Endothelial cell of umbilical vein (primary cell): ENCODE data around the gene RPS28. TPM values are rescaled to one million over a fixed set of nuclear protein-coding genes. Genes with fewer than 3 reads are reported as not detected.

Experiments used
- BruUV-seq: library from RNA; stranded (reverse); fragments of 400-500 nt; replicated peaks from 2 replicates; lab custom pipeline; 2021; lab: Mats Ljungman, UMichigan
- CTCF ChIA-PET: fragments of 300-600, 350-600 bp; sonication (Branson Sonifier 250); formaldehyde crosslinking; loops from one replicate; lab custom pipeline; 2021; ENCODE audit warnings: antibody characterized with exemption, inconsistent platforms; lab: Charles Lee
- POLR2A ChIA-PET: fragments of 300-600, 350-600 bp; sonication (Branson Sonifier 250); formaldehyde crosslinking; loops from one replicate; lab custom pipeline; 2021; ENCODE audit warnings: antibody characterized with exemption, inconsistent platforms; lab: Charles Lee
- DNase-seq: peaks from one replicate; pipeline ENCODE4 v3.0.0-alpha.2; 2011; ENCODE audit warnings: low read depth, low spot score
- FAIRE-seq: peaks from 2 replicates; lab custom pipeline; 2011; peaks lifted over from hg19 to GRCh38; lab: Jason Lieb, UNC
- H2AFZ ChIP-seq: 2 replicates; pipeline ENCODE4 v1.6.0; 2012; ENCODE audit warnings: low read depth, low read length, control low read depth, inconsistent platforms
- H3K27ac ChIP-seq: 2 replicates; pipeline ENCODE4 v1.5.1; 2011; ENCODE audit warnings: low read depth, mild to moderate bottlenecking, control low read depth, low read length, moderate library complexity; ENCODE audit not compliant: insufficient read depth
- H3K27me3 ChIP-seq, 2 experiments: 2 replicates each; pipeline versions ENCODE4 v1.6.0 to v1.6.1; 2011; ENCODE audit warnings: low read length in 2 of 2, mixed read lengths in 1 of 2; ENCODE audit not compliant: control insufficient read depth in 2 of 2, insufficient read depth in 2 of 2
- H3K36me3 ChIP-seq, 2 experiments: 2 replicates in 1 of 2; 3 replicates in 1 of 2; pipeline ENCODE4 v1.5.1; 2011; ENCODE audit warnings: low read length in 2 of 2, mild to moderate bottlenecking in 1 of 2, moderate library complexity in 1 of 2; ENCODE audit not compliant: control insufficient read depth in 2 of 2, insufficient read depth in 2 of 2; ENCODE audit errors: extremely low read depth in 1 of 2
- H3K4me1 ChIP-seq: 3 replicates; pipeline ENCODE4 v1.5.1; 2011; ENCODE audit warnings: mild to moderate bottlenecking, low read length; ENCODE audit not compliant: control insufficient read depth, insufficient read depth; ENCODE audit errors: extremely low read depth
- H3K4me2 ChIP-seq: 2 replicates; pipeline ENCODE4 v1.6.1; 2011; ENCODE audit warnings: low read length, control low read depth, mixed read lengths; ENCODE audit not compliant: insufficient read depth
- H3K4me3 ChIP-seq, 3 experiments: fragments of 200-600 bp in 1 of 3; sonication (generic), shearing (Covaris generic) in 1 of 3; replicated peaks in 1 of 3; 2 replicates each; pipeline ENCODE4 v1.5.1; 2011 to 2016; ENCODE audit warnings: control low read depth in 3 of 3, low read length in 3 of 3, mild to moderate bottlenecking in 2 of 3, inconsistent platforms in 1 of 3, low read depth in 1 of 3, moderate library complexity in 1 of 3; ENCODE audit not compliant: insufficient read depth in 1 of 3
- H3K79me2 ChIP-seq: 2 replicates; pipeline ENCODE4 v1.6.0; 2012; ENCODE audit warnings: low read length, inconsistent platforms; ENCODE audit not compliant: control insufficient read depth, insufficient read depth
- H3K9ac ChIP-seq: replicated peaks from 2 replicates; pipeline ENCODE3; 2011; ENCODE audit warnings: low read length, control low read depth; ENCODE audit not compliant: insufficient read depth; ENCODE audit errors: extremely low read depth
- H3K9me1 ChIP-seq: replicated peaks from 3 replicates; pipeline ENCODE4 v1.6.0; 2011; ENCODE audit warnings: mild to moderate bottlenecking, low read length; ENCODE audit not compliant: control insufficient read depth, insufficient read depth; ENCODE audit errors: extremely low read depth
- H3K9me3 ChIP-seq: replicated peaks from 2 replicates; pipeline ENCODE4 v1.5.1; 2012; ENCODE audit warnings: low read length, inconsistent platforms; ENCODE audit not compliant: control insufficient read depth, insufficient read depth
- H4K20me1 ChIP-seq: replicated peaks from 2 replicates; pipeline ENCODE3; 2011; ENCODE audit warnings: mild to moderate bottlenecking, low read length; ENCODE audit not compliant: control insufficient read depth, insufficient read depth; ENCODE audit errors: extremely low read depth
- EZH2 ChIP-seq: IDR thresholded peaks from 2 replicates; pipeline ENCODE4 v1.6.1; 2012; ENCODE audit warnings: borderline replicate concordance, low read depth, mild to moderate bottlenecking, moderate library complexity, low read length, inconsistent platforms; ENCODE audit not compliant: severe bottlenecking
- FOS ChIP-seq: IDR thresholded peaks from 2 replicates; pipeline ENCODE4 v1.6.1; 2011; ENCODE audit warnings: mild to moderate bottlenecking, low read length, moderate library complexity, borderline replicate concordance; ENCODE audit not compliant: insufficient read depth
- GATA2 ChIP-seq: IDR thresholded peaks from 2 replicates; pipeline ENCODE4 v1.7.0; 2011; ENCODE audit warnings: low read depth, mild to moderate bottlenecking, moderate library complexity, mixed read lengths, low read length; ENCODE audit not compliant: insufficient read length, insufficient read depth
- JUN ChIP-seq: IDR thresholded peaks from 2 replicates; pipeline ENCODE4 v1.6.1; 2011; ENCODE audit warnings: borderline replicate concordance, low read depth; ENCODE audit not compliant: insufficient read length, insufficient read depth
- MAX ChIP-seq: IDR thresholded peaks from 2 replicates; pipeline ENCODE4 v1.6.1; 2011; ENCODE audit not compliant: insufficient read depth, insufficient read length
- MYC ChIP-seq: IDR thresholded peaks from one replicate; pipeline ENCODE4 v1.6.1; 2011; ENCODE audit warnings: mild to moderate bottlenecking, low read depth, low read length
- POLR2A ChIP-seq: IDR thresholded peaks from 2 replicates; pipeline ENCODE4 v1.6.1; 2012; ENCODE audit warnings: low read depth, mild to moderate bottlenecking, control low read depth, low read length
- POLR2AphosphoS5 ChIP-seq: IDR thresholded peaks from 2 replicates; pipeline ENCODE4 v1.6.1; 2012; ENCODE audit warnings: low read depth, mild to moderate bottlenecking, control low read depth, low read length, moderate library complexity; ENCODE audit not compliant: insufficient read depth
- dilution Hi-C: fragments of 300-500 bp; cut with MboI; formaldehyde crosslinking; loops from one replicate; pipeline ENCODE4 v1.15.0; 2019; ENCODE audit warnings: low sequenced_read_pairs; ENCODE audit not compliant: extremely low pct_ligation_motif_present
- intact Hi-C: fragments of 100-400 bp; cut with micrococcal nuclease; formaldehyde crosslinking; loops from one replicate; pipeline ENCODE4 v1.10.0; 2022
- polyA plus RNA-seq, 4 experiments: library from polyadenylated mRNA; depleted of rRNA in 3 of 4; stranded (reverse) in 3 of 4; unstranded in 1 of 4; fragments of >200 nt; gene quantifications; 2 replicates each; pipeline versions ENCODE4 v1.2.1 to v1.2.3, GENCODE V29; 2011 to 2012; ENCODE audit warnings: missing spikeins in 1 of 4
- total RNA-seq: library from RNA; stranded (reverse); gene quantifications from 2 replicates; pipeline ENCODE4 v1.2.3, GENCODE V29; 2021
- TF ChIP-seq, protein P1 (sequence below), 2 donors: IDR thresholded peaks; 1 replicate in 1 of 2; 2 replicates in 1 of 2; pipeline ENCODE4 v1.5.1; 2011; ENCODE audit warnings: low read length in 2 of 2, mild to moderate bottlenecking in 2 of 2, moderate library complexity in 2 of 2, control low read depth in 1 of 2, inconsistent platforms in 1 of 2, low read depth in 1 of 2; ENCODE audit not compliant: insufficient read depth in 1 of 2; ENCODE audit errors: extremely low read depth in 1 of 2

Gene RPS28
- total and polyA plus RNA-seq, 2 donors (not counting 3 experiments of a cell fraction or from before 2014, with no cell fraction given) = 865 to 1,664 TPM

GRCh38 chr19:8305798-8306197, 15.5 kb upstream of the RPS28 start:
- BruUV-seq = no TSS peak
- TF ChIP-seq POLR2A = no peak
- TF ChIP-seq MYC = no peak
- no peak for TF ChIP-seq POLR2AphosphoS5
- TF ChIP-seq GATA2 = no peak
- TF ChIP-seq, protein P1, sequence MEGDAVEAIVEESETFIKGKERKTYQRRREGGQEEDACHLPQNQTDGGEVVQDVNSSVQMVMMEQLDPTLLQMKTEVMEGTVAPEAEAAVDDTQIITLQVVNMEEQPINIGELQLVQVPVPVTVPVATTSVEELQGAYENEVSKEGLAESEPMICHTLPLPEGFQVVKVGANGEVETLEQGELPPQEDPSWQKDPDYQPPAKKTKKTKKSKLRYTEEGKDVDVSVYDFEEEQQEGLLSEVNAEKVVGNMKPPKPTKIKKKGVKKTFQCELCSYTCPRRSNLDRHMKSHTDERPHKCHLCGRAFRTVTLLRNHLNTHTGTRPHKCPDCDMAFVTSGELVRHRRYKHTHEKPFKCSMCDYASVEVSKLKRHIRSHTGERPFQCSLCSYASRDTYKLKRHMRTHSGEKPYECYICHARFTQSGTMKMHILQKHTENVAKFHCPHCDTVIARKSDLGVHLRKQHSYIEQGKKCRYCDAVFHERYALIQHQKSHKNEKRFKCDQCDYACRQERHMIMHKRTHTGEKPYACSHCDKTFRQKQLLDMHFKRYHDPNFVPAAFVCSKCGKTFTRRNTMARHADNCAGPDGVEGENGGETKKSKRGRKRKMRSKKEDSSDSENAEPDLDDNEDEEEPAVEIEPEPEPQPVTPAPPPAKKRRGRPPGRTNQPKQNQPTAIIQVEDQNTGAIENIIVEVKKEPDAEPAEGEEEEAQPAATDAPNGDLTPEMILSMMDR (IDR thresholded peaks at IDR 0.05; ENCODE audit: extremely low read depth in 1 of 2, insufficient read depth in 1 of 2, low read depth in 1 of 2, low read length in 2 of 2) = no peak
- TF ChIP-seq JUN = no peak
- no peak for TF ChIP-seq FOS
- TF ChIP-seq MAX = no peak
- TF ChIP-seq EZH2 = no peak
- FAIRE-seq (no peak), DNase-seq (no peak)
- H3K36me3 ChIP-seq = peaks cover 0 to 4% of the 10 kb centered on the region in 2 experiments
- no peaks in the 10 kb centered on the region for H4K20me1 ChIP-seq
- ChIA-PET POLR2A (no interaction called here), CTCF (no interaction called here)
- H3K4me2 ChIP-seq = no peak overlapping the region
- H3K9me3 ChIP-seq = no peaks in the 10 kb centered on the region
- no peaks in the 10 kb centered on the region for H3K9me1 ChIP-seq
- intact Hi-C loops = no loop called here
- no peaks in the 10 kb centered on the region for H3K27me3 ChIP-seq
- H3K4me1 ChIP-seq = peaks cover 12% of the 10 kb centered on the region
- H3K9ac ChIP-seq = no peak overlapping the region
- dilution Hi-C loops = no loop called here
- H2AFZ ChIP-seq = no peak overlapping the region
- no peak overlapping the region for H3K27ac ChIP-seq
- H3K79me2 ChIP-seq = peaks cover 11% of the 10 kb centered on the region
- no peak overlapping the region for H3K4me3 ChIP-seq
